ENCODE results near the gene KPNB1. TPM values are rescaled to one million over a fixed set of nuclear protein-coding genes. Genes with fewer than 3 reads are reported as not detected.

The KPNB1 gene
- total RNA-seq, 2 donors from 2014 or later = 452 to 500 TPM

DNA sequence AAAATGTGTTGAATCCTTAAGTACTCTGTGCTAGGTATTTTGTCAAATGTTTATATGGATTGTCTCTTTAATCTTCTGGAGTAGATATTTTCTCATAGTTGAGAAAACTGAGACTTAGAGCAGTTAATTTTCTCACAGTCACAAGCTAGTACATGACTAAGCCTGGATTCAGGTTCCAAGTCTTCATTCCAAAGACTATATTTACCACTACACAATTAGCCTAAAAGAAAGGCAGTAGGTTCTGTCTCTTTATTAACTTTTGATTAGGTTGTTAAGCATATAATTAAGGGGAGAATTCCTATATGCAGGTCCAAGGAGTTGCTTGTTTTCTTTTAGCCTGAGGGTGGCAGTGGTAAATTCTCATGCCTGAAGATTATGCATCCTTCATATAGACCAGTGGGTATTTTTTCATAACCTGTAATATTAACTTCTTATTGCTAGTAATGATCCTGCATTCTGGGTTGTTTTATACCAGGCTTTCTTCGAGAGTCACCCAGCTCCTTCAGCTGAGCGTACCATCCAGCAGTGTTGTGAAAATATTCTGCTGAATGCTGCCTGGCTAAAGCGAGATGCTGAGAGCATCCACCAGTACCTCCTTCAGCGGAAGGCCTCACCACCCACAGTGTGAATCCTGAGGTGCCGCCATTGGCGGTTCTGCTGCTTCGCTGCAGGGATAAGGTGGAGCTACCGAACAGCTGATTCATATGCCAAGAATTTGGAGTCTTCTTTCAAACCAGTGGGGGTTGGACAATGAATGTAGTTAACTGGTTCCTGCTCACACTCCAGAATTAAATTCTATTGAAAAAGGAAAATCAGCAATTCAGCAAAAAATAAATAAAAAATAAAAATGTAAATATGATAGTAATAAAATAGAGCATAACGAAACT lies 28.2 kb upstream of the KPNB1 start:
- Histone ChIP-seq H3K27me3 (ENCODE audit: control insufficient read depth, insufficient read depth, low read length, poor library complexity, severe bottlenecking) (no peaks in the 10 kb centered on the region), H3K27ac (ENCODE audit: low read depth, low read length) (peak overlapping the region; percentile 9), H3K4me3 (ENCODE audit: low read length) (no peak overlapping the region), H3K9ac (ENCODE audit: extremely low read depth, low read length, poor library complexity, severe bottlenecking) (no peak overlapping the region), H3K36me3 (ENCODE audit: control insufficient read depth, insufficient read depth, low read length) (peaks cover 82% of the 10 kb centered on the region), H3K4me1 (ENCODE audit: control insufficient read depth, insufficient read depth, low read length) (peaks cover 15% of the 10 kb centered on the region), H3K9me3 (ENCODE audit: control insufficient read depth, low read length) (peaks cover 10% of the 10 kb centered on the region)
- no peaks in the 10 kb centered on the region for H3K9me3 Mint-ChIP-seq
- WGBS, 2 experiments (ENCODE audit: insufficient coverage in 1 of 2, insufficient read length in 1 of 2) = 34 to 57% methylated on average over 7 to 9 of the region's 9 CpGs
- no peak overlapping the region for H3K4me3 Mint-ChIP-seq
- peak overlapping the region; percentile 81 for H3K27ac Mint-ChIP-seq
- peak; percentile 95 for DNase-seq
- H3K36me3 Mint-ChIP-seq (ENCODE audit: low read depth) = peaks cover 73% of the 10 kb centered on the region
- H3K4me1 Mint-ChIP-seq = peaks cover 36% of the 10 kb centered on the region
- no peaks in the 10 kb centered on the region for H3K27me3 Mint-ChIP-seq (ENCODE audit: insufficient read depth)
- TF ChIP-seq, protein P1, sequence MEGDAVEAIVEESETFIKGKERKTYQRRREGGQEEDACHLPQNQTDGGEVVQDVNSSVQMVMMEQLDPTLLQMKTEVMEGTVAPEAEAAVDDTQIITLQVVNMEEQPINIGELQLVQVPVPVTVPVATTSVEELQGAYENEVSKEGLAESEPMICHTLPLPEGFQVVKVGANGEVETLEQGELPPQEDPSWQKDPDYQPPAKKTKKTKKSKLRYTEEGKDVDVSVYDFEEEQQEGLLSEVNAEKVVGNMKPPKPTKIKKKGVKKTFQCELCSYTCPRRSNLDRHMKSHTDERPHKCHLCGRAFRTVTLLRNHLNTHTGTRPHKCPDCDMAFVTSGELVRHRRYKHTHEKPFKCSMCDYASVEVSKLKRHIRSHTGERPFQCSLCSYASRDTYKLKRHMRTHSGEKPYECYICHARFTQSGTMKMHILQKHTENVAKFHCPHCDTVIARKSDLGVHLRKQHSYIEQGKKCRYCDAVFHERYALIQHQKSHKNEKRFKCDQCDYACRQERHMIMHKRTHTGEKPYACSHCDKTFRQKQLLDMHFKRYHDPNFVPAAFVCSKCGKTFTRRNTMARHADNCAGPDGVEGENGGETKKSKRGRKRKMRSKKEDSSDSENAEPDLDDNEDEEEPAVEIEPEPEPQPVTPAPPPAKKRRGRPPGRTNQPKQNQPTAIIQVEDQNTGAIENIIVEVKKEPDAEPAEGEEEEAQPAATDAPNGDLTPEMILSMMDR (conservative IDR thresholded peaks at IDR 0.05) = peak; percentile 26

DNA sequence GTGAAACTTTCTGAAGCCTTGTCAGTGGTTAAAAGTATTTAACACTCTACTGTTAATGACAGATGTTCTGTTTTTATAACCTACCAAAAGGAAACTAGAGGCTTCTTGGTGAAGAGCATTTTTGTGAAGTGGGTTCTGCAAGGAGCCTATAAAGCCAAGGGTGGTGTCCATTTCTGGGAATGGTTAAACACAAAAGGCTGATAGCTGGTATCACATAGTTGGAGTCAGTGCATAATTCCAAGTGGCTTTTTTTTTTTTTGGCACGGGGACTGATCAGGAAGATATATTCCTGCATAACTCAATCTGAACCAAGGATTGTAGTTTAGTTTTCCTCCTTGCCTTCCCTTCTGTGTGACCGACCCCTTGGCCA lies 27.6 kb upstream of the KPNB1 start:
- Mint-ChIP-seq H3K4me1 (peaks cover 36% of the 10 kb centered on the region), H3K27ac (peak overlapping the region; percentile 72), H3K36me3 (ENCODE audit: low read depth) (peaks cover 73% of the 10 kb centered on the region), H3K27me3 (ENCODE audit: insufficient read depth) (no peaks in the 10 kb centered on the region), H3K9me3 (no peaks in the 10 kb centered on the region), H3K4me3 (no peak overlapping the region)
- H3K4me1 ChIP-seq (ENCODE audit: control insufficient read depth, insufficient read depth, low read length) = peaks cover 15% of the 10 kb centered on the region
- H3K27me3 ChIP-seq (ENCODE audit: control insufficient read depth, insufficient read depth, low read length, poor library complexity, severe bottlenecking) = no peaks in the 10 kb centered on the region
- TF ChIP-seq, protein P1 (conservative IDR thresholded peaks at IDR 0.05) = no peak
- peak overlapping the region; percentile 33 for H3K4me3 ChIP-seq (ENCODE audit: low read length)
- H3K9me3 ChIP-seq (ENCODE audit: control insufficient read depth, low read length) = peaks cover 10% of the 10 kb centered on the region
- DNase-seq = no peak
- H3K36me3 ChIP-seq (ENCODE audit: control insufficient read depth, insufficient read depth, low read length) = peaks cover 76% of the 10 kb centered on the region
- 89% methylated on average over 2 of the region's 2 CpGs; no CpG with 5 or more reads in 1 of the 2 experiments for WGBS, 2 experiments (ENCODE audit: insufficient coverage in 1 of 2, insufficient read length in 1 of 2)
- H3K27ac ChIP-seq (ENCODE audit: low read depth, low read length) = no peak overlapping the region
- no peak overlapping the region for H3K9ac ChIP-seq (ENCODE audit: extremely low read depth, low read length, poor library complexity, severe bottlenecking)

DNA sequence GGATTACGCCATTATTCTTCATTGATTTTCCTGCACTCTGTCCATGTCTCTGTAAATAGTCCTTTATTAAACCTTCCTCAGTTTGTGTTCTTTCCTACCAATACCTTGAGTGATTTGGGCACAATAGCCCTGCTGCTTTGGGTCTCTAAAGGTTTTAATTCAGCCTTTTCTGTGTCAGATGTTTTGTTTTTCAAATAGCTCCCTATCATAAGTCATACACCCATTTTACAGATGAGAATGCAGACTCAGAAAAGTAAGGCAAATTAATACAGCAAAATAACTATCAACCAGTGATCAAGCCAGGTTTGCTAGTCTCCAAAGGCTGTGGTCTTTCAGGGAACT lies 25.0 kb upstream of the KPNB1 start:
- Histone ChIP-seq H3K4me3 (ENCODE audit: low read length) (no peak overlapping the region), H3K9ac (ENCODE audit: extremely low read depth, low read length, poor library complexity, severe bottlenecking) (no peak overlapping the region), H3K4me1 (ENCODE audit: control insufficient read depth, insufficient read depth, low read length) (peaks cover 4% of the 10 kb centered on the region), H3K9me3 (ENCODE audit: control insufficient read depth, low read length) (no peaks in the 10 kb centered on the region), H3K27ac (ENCODE audit: low read depth, low read length) (no peak overlapping the region), H3K27me3 (ENCODE audit: control insufficient read depth, insufficient read depth, low read length, poor library complexity, severe bottlenecking) (no peaks in the 10 kb centered on the region), H3K36me3 (ENCODE audit: control insufficient read depth, insufficient read depth, low read length) (peaks cover 52% of the 10 kb centered on the region)
- Mint-ChIP-seq H3K27me3 (ENCODE audit: insufficient read depth) (no peaks in the 10 kb centered on the region), H3K4me3 (no peak overlapping the region), H3K9me3 (no peaks in the 10 kb centered on the region), H3K4me1 (peaks cover 21% of the 10 kb centered on the region), H3K36me3 (ENCODE audit: low read depth) (peaks cover 51% of the 10 kb centered on the region), H3K27ac (no peak overlapping the region)
- DNase-seq = no peak
- whole genome bisulfite sequencing, 2 experiments (ENCODE audit: insufficient coverage in 1 of 2, insufficient read length in 1 of 2) = 57 to 63% methylated on average over 1 of the region's 1 CpG
- TF ChIP-seq, protein P1 (conservative IDR thresholded peaks at IDR 0.05) = no peak
